Measurements from ENCODE around the gene MYOZ3.

Gene MYOZ3

DNA sequence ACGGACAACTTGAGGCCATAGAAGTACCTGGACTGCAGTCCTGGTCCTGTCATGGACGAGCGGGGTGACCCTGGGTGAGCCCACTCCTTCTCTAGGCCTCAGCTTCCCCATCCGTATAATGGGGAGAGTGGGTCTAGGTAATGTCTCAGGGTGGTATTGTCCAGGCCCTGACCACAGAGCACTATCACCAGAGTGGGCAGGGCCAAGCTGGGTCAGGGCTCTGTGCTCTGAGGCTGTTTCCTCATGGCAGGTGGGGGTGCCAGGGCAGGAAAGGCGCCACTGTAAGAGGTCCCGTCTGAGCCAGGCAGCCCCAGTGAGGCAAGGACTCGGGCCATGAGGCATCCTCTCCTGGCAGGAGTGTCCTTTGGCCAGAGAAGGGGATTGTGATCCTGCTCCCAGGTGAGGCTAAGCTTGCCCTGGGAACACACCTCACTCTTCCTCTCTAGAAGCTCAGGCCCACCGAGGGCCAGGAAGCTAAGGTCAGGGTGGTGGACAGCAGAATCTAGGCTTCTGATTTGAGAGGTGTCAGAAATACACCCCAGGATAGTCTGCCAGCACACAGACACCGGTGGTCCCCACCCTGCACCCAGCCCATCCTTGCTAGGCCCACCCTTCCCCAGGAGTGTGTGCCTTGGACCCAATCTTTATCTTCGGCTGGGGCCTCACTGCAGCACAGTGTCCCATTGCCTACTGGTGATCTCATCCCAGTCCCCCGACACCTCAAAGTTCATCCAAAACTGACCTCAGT lies 1.5 kb upstream of the MYOZ3 start:
- DNase-seq (ENCODE audit: low read depth) = no peak

DNA sequence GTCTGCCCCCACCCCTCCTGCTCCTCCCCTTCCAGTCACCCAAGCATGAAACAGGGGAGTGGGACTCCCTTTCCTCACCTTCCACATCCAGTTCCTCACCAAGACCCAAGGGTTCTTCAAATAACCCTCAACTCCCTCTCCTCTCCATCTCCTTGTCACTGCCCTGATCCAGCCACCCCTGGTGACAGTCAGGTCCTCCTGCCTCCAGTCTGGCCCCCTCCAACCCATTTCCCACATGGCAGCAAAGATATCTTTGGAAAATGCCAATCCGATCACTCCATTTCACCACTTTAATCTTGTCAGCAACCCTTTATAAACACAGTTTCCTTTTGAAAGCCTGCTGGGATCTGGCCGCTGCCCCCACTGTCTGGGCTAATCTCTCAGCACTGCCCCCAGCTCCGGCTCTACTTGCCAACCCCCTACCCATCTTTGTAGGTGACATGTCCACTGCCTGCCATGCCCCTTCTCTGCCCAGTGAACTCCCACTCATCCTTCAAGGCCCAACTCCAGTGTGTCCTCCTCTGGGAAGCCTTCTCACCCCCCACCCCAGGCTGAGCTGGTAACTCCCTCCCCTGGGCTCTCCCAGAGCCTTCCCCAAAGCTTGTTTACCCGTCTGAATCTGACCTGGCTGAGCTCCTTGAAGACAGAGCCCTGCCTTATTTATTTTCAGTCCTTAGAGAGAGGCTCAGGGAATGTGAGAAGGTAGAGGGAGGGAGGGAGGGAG lies 781 bp upstream of the MYOZ3 start:
- DNase-seq (ENCODE audit: low read depth) = no peak

DNA sequence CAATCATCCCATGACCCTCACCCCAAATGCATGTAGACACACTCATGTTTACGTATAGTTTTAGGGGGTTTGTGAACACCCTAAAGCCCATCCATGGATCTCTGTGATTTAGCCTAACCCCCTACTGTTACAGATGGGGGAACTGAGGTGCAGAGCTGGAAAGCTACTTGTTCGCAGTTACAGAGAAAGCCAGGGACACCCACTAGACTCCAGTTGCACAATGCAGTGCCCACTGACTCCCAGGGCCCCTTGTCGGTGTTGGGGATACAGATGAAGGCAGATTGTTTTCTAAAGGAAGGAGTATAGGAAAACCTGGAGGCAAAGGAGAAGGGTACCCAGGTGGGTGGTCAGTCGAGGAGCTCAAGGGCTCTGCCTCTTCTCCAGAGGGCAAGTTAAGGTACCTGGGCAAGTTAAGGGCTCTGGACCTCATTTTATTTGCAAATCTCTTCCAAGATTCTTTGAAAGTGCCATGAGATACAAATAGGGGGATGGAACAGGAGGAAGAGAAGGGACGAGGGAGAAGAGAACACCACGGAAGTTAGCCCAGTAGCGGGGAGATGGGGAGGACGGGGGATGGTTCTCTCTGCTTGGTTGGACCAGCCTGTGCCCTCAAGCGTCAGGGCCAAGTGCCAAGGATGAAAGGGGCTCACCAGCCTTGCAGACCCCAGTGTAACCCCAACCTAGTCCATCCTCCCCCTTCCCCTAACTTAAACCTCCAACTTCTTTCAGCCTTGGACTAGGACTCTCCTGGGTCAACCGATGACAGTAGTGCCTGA lies 958 bp downstream of the MYOZ3 start:
- no peak for DNase-seq (ENCODE audit: low read depth)

DNA sequence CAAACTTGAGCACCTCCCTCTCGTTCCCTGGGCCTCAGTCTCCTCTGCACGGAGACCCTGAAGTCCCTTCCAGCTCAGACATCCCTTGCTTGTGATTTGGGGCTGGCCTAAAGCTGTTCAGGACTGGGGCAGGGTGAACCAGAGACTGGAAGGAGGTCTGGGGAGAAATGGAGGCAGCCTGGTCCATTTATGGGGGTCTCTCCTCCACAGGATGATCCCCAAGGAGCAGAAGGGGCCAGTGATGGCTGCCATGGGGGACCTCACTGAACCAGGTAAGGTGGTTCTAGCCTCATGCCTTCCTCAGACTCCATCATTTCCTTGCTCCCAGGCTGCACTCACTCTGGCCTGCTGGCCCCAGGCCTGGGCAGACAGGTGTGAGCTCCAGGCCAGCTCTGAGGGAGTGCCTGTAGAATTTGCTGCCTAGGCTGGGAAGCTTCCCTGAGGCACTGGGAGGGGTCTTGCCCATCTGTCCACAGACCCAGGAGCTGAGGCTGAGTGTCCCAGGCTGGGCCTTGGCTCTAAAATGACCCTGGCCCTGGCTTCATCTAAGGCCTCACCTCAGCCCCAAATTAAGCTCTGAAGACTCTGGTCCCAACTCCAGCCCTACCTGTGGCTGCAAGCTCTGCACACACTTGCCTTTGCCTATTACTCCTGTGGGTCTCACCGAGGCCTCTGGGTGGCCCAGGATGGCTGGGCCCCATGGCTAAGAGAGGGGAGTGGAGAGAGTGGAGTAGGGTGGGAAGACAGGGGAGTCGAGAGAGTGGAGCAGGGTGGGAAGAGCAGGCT lies 1.9 kb downstream of the MYOZ3 start:
- DNase-seq (ENCODE audit: low read depth) = no peak

DNA sequence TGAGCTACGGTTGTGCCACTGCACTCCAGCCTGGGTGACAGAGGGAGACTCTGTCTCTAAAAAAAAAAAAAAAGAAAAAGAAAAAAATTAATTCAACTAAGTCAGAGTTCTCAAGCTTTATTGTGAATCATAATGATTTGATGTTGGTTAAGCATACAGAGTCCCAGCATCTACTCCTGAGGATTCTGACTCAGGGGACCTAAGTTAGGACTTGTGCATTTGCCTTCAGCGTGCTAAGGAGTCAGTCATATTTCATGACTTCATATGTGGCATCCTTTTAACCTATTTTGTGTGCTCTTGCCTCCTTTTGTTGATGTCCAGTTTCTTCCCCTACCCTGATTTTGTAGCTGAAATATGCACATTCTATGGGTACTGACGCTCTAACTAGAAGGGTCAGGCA lies 2.9 kb downstream of the MYOZ3 start:
- DNase-seq (ENCODE audit: low read depth) = no peak

DNA sequence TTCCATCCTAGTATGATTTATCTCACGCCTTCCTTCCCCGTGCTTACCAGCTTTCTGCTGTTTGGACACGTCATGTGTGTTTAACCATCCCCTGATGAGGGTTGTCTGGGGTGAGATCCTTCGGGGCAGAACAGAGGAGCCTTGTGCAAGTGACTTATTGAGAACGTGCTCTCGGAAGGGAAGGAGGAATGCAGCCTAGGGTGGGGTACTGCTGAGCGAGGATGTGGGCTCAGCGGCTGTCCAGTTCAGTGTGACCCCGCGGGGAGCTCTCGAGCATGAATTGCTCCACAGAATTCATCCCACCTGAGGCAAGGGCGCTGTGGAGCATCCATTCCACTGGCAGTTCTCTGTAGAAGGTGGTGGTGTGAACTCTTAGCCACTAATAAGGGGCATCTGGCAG lies 4.0 kb downstream of the MYOZ3 start:
- no peak for DNase-seq (ENCODE audit: low read depth)

DNA sequence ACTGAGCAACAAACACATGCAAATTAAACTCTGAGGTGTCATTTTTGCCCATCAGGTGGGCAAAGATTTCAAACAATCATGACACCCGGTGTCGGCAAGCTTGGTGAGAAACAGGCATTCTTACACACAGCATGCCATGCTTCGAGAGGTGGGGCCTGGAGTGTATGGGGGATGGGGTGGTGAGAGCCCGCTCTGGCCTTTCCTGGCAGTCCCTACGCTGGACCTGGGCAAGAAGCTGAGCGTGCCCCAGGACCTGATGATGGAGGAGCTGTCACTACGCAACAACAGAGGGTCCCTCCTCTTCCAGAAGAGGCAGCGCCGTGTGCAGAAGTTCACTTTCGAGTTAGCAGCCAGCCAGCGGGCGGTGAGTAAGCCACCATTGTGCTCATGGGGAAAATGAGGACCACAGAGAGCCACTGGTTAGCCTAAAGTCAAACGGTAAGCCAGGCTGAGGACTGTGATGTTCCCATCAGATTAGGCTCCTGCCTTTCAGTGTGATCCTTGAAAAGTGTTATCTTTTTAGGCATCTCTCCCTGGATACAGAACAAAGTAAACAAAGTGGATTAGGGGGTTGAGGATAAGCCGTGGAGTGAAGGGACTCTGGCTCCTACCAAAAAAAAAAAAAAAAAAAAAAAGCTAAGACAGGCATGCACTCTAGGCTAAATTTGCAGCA lies 9.4 kb downstream of the MYOZ3 start:
- DNase-seq (ENCODE audit: low read depth) = no peak

DNA sequence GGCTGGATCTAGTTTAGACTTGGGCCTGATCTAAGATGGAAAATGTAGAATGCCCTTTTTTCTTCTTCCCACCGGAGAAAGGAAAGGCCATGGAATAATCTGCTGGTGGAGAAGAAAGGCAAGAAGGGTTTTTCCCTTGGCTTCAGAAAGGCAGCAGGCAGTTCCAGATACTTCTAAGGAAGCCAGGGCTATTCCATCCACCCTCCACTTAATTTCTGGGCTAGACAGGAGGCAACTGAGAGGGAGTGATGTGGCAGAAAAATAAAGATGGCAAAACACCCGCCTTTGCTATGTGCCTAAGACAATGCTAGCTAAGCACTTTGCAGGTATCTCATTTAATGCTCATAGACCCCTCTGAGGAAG lies 9.9 kb downstream of the MYOZ3 start:
- DNase-seq (ENCODE audit: low read depth) = no peak

DNA sequence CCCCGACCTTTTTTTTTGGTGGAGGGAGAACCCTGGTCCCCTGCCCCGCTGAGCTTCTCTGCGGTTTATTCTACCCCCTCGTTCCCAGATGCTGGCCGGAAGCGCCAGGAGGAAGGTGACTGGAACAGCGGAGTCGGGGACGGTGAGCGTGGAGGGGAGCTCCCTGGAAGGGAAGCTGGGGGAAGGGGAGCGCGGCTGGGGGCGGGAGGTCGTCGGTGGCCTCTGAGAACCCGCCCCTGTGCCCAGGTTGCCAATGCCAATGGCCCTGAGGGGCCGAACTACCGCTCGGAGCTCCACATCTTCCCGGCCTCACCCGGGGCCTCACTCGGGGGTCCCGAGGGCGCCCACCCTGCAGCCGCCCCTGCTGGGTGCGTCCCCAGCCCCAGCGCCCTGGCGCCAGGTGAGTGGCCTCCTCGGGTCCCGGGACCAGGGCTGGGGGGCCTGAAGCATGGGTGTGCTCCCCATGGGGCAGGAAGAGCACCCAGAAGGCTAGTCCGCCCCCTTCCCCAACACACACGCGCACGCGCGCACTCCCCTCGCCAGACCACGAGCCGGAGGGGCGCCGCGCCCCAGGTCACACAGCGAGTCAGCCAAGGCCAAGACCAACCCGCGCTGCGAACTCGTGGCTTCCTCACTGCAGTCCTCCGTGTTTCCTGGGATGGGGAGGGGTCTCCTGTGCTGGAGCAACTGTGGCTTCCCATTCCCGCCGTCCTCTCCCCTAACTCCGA lies 10.6 kb downstream of the MYOZ3 start:
- no peak for DNase-seq (ENCODE audit: low read depth)

DNA sequence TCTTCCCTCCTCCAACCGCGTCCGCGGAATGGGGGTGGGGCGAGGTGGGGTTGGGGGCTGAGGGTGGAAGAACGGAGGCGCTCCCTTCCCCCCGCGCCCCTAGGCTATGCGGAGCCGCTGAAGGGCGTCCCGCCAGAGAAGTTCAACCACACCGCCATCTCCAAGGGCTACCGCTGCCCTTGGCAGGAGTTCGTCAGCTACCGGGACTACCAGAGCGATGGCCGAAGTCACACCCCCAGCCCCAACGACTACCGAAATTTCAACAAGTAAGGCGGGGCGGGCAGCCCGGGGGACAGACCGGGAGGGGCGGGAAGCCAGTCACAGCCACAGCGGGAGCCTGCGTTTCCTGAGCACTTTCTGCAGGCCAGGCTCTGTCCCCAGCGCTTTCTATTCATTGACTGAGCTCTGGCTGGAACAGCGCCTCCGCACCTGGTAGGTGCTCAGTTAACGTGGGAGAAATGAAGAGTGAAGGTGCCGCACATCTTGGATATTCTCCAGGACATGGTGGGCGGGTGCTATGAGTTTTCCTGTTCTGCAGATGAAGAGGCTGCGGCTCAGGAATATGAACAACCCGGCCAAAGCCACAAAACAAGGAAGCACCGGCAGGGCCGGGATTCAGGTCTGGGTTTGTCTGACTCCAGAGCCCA lies 11.3 kb downstream of the MYOZ3 start:
- no peak for DNase-seq (ENCODE audit: low read depth)

DNA sequence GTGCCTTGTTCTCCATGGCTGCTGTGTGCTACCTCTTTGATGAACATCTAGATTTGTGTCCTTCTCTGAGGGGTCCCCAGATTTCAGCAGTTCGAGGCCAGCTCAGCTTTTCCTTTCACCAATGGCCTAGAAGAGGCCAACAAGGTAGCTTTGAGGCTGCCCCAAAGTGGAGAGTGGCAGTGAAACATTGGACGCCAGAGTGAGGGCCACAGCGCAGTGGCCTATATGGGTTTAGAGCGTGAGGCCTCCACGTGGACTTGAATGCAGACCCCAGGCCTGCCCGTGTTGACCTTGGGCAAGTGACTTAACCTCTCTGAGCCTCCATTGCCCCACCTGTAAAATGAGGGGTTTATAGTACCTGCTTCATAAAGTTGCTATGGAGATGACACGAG lies 11.8 kb downstream of the MYOZ3 start:
- no peak for DNase-seq (ENCODE audit: low read depth)

DNA sequence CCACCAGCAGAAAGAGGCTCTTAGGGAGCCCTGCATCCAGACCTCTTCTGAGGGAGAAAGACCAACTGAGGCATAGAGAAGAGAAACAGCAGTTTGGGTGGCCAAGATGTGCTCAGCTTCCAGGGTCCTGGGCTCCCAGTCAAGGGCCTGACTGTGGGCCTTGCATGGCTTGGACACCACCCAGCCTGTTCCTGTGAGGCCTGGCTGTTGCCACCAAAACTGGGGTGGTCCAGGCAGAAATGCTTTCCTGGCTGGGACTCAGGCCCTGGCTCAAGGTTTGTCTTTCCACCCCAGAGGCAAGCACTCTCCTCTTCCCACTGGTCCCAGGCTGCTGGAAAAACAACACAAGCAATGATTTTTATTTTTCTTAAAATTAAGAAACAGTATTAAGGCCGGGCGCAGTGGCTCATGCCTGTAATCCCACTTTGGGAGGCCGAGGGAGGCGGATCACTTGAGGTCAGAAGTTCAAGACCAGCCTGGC lies 13.3 kb downstream of the MYOZ3 start:
- no peak for DNase-seq (ENCODE audit: low read depth)

DNA sequence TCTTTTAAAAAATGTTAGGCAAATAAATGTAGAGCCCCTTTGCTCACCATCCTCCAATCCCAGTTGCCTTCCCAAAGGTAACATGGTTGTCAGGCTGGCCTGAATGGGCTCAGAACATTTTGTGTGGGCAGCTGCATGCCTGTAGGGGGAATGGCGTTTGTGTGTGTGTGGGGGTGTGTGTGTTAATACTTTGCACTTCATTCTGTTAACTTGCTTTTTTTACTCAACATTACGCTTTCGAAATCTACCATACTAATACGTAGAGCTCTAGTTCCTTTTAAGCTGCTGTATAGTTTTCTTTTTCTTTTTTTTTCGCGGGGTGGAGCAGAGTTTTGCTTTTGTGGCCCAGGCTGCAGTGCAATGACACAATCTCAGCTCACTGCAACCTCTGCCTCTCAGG lies 14.0 kb downstream of the MYOZ3 start:
- DNase-seq (ENCODE audit: low read depth) = no peak

DNA sequence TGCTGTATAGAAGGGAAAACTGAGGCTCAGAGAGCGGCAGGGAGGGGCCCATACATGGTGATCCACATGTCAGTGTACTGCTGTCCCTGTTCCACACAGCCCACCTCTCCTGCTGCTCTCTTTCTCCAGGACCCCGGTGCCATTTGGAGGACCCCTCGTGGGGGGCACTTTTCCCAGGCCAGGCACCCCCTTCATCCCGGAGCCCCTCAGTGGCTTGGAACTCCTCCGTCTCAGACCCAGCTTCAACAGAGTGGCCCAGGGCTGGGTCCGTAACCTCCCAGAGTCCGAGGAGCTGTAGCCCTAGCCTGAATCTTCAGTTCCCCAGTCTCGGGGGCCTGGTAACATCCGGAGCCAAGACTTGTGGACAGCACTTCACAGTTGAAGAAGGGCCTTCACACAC lies 15.5 kb downstream of the MYOZ3 start:
- no peak for DNase-seq (ENCODE audit: low read depth)

DNA sequence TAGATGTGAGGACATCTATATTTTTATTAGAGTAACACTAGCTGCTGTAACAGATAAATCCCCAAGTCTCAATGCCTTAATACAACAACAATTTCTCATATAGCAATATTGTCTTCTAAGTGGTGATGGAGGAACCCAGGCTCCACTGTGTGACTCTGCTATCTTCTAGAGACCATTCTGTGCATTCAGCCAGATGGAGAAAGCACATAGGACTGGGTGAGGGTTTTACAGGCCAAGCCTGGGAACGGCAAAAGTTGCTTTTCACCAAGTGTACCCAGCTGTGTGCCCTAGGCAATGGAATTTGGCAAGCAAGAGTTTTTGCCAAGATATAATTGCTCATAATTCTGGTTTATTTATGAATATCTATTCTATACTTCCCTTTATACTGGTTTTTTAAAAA lies 28.1 kb downstream of the MYOZ3 start:
- no peak for DNase-seq (ENCODE audit: low read depth)

DNA sequence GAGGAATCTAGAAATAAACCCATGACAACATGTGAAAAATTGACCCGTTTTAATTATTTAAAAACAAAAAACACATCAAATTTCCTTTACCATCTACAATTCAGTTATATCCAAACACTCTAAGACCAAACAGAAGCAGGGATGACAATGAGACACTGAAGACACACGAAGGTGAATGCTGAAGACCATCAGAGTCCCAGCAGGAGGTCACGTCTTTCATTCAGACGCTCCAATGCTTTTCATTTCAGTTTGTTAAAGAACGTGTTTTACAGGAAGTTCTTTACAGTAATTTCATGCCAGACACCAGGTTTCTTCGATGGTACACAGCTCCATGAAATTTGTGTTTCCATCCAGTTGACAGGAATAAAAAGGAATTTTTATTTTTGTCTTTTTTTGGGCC lies 29.7 kb downstream of the MYOZ3 start:
- DNase-seq (ENCODE audit: low read depth) = no peak

DNA sequence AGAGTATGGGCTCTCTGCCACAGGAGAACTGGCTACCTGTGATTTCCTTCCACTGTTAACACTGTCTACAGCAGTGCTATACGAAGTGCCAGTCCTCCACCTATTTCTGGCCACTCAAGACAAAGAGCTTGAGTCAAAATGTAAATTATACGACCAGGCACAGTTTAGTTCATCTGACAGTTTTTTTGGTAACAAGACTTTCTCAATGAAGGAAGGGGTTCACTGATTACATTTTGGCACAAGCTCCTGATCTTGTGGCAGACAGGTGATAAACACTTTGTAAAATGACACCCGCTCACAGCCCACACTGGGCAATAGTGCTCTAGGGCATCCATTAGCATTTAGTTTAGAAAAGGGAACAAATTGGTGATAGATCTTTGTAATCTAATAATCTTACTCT lies 31.2 kb downstream of the MYOZ3 start:
- no peak for DNase-seq (ENCODE audit: low read depth)

DNA sequence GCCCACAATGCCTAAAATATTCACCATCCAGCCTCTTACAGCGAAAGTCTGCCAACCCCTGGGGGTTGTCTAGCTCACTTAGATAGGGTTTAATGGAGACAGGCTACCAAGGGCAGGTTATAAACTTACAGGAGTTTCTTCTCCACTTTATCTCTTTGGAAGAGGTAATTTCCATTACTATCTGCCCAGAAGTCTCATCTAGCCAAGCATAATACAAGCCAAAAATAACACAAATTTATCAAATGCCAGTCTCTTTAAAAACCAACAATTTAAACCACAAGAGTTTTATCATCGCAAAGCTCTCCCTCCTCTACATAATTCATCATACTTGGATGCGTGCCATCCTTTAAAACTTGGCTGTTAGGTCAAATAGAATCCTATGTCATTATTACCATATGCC lies 33.6 kb downstream of the MYOZ3 start:
- DNase-seq (ENCODE audit: low read depth) = peak; percentile 53

DNA sequence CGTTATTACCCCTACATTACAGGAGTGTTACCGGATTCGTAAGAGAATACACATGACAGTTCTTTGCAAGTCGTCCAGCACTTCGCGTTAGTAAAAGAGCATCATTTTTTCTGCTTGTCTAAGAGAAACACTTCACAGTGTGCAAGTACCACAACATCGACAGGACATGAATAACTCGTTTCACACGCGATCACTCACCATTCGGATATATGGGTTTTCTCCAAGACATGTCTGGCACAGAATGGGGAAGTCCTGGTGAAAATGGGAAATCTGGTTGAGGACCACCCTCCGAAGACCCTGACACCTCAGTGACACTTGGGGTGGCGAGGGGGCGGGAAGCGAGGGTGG lies 39.2 kb downstream of the MYOZ3 start:
- DNase-seq (ENCODE audit: low read depth) = no peak

DNA sequence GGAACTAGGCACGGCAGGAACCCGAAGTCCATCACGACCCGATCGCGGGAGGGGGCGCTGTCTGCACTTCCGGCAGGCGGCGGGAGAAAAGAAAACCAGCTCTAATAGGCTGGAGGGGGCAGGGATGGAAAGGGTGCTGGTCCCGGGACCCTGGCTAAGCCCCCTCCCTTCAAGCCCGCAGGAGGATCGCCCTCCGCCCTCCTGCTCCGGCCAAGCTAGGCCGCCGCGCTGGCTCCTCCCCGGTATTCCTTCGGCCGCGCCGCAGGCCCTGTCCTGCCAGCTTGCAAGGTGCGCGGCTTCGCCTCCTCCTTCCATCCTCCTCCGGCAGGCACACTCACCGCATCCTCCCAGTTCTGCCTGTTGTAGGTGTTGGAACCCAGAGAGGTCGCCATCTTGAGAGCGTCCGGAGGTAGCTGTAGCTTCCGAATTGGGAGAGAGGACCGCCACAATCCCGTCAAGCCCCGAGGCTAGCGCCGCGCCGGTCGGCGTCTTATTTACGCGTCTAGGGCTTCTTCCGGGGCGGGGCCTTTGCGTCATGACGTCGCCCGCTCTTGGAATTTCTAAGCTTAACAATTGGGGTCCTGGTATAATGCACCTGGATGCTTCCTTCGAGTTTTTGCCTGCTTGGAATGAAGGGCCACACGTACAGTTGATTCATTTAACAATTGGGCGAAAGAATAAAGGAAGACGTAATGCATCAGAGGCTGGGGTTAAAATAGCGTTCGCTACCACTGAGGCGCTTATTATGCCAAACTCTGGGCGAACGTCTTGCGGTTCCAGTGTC lies 39.7 kb downstream of the MYOZ3 start, which contains the start of gene RBM22:
RBM22 (minus strand) TSS at position 469 of the 784 bp plus-strand sequence; CDS start at position 392, 77 bp downstream.
- DNase-seq (ENCODE audit: low read depth) = peak; percentile 70

All from HS-5 (cell line).